Naive thymus-derived CD4-positive, alpha-beta T cell (primary cell): ENCODE measurements around the gene TNFRSF1A. TPM values are rescaled to one million over a fixed set of nuclear protein-coding genes. Genes with fewer than 3 reads are reported as not detected.

ENCODE experiments used
- ATAC-seq: fragments of 150-1000 bp; cut with Tn5 transposase; 2 replicates; pipeline ENCODE4 v1.10.0; 2021; ENCODE audit warnings: mild to moderate bottlenecking, moderate library complexity
- CTCF ChIA-PET: fragments of 350-600 bp; sonication (Branson Sonifier 250); formaldehyde crosslinking; loops from one replicate; lab custom pipeline; 2021; ENCODE audit warnings: antibody characterized with exemption; lab: Charles Lee
- POLR2A ChIA-PET: fragments of 350-600 bp; sonication (Branson Sonifier 250); formaldehyde crosslinking; loops from one replicate; lab custom pipeline; 2021; ENCODE audit warnings: antibody characterized with exemption, inconsistent platforms; lab: Charles Lee
- DNase-seq, 9 donors: peaks; one replicate each; pipeline versions ENCODE4 v3.0.0 to v3.0.0-alpha.2; 2020 to 2022; ENCODE audit warnings: mixed read lengths in 1 of 9
- H3K27ac ChIP-seq: one replicate; pipeline ENCODE4 v1.7.0; 2013; ENCODE audit warnings: mild to moderate bottlenecking, low read depth, low read length, moderate library complexity
- H3K27me3 ChIP-seq, 2 donors: one replicate each; pipeline ENCODE4 v1.7.0; 2013; ENCODE audit warnings: low read length in 2 of 2, mild to moderate bottlenecking in 2 of 2, moderate library complexity in 2 of 2; ENCODE audit not compliant: control insufficient read depth in 2 of 2, insufficient read depth in 2 of 2
- H3K36me3 ChIP-seq, 3 experiments: 1 replicate in 2 of 3; 2 replicates in 1 of 3; pipeline ENCODE4 v1.7.0; 2013; ENCODE audit warnings: low read length in 3 of 3, mild to moderate bottlenecking in 3 of 3, moderate library complexity in 1 of 3; ENCODE audit not compliant: insufficient read depth in 3 of 3, control insufficient read depth in 2 of 3
- H3K4me1 ChIP-seq, 2 donors: one replicate each; pipeline ENCODE4 v1.7.0; 2013; ENCODE audit warnings: low read length in 2 of 2, mild to moderate bottlenecking in 2 of 2, moderate library complexity in 1 of 2; ENCODE audit not compliant: control insufficient read depth in 2 of 2, insufficient read depth in 2 of 2
- H3K4me3 ChIP-seq: 2 replicates; pipeline ENCODE4 v1.7.0; 2013; ENCODE audit warnings: mild to moderate bottlenecking, low read length
- H3K9me3 ChIP-seq, 3 experiments: 1 replicate in 2 of 3; 2 replicates in 1 of 3; pipeline ENCODE4 v1.7.0; 2013; ENCODE audit warnings: low read length in 3 of 3; ENCODE audit not compliant: control insufficient read depth in 2 of 3
- H3K27ac Mint-ChIP-seq, 9 donors: one replicate each; pipeline ENCODE4 v1.8.0; 2020 to 2022; ENCODE audit warnings: mixed read lengths in 9 of 9, mild to moderate bottlenecking in 8 of 9, moderate library complexity in 5 of 9, inconsistent platforms in 2 of 9
- H3K27me3 Mint-ChIP-seq, 5 donors: one replicate each; pipeline ENCODE4 v1.8.0; 2021 to 2022; ENCODE audit warnings: mixed read lengths in 5 of 5, mild to moderate bottlenecking in 1 of 5
- H3K36me3 Mint-ChIP-seq, 5 donors: one replicate each; pipeline ENCODE4 v1.8.0; 2020 to 2022; ENCODE audit warnings: mixed read lengths in 5 of 5, mild to moderate bottlenecking in 3 of 5, inconsistent platforms in 1 of 5
- H3K4me1 Mint-ChIP-seq, 7 donors: one replicate each; pipeline ENCODE4 v1.8.0; 2020 to 2022; ENCODE audit warnings: mixed read lengths in 7 of 7, mild to moderate bottlenecking in 3 of 7, inconsistent platforms in 1 of 7
- H3K4me3 Mint-ChIP-seq, 10 donors: one replicate each; pipeline ENCODE4 v1.8.0; 2020 to 2022; ENCODE audit warnings: mild to moderate bottlenecking in 10 of 10, mixed read lengths in 10 of 10, moderate library complexity in 6 of 10, inconsistent platforms in 2 of 10
- H3K9me3 Mint-ChIP-seq, 11 donors: one replicate each; pipeline ENCODE4 v1.8.0; 2020 to 2022; ENCODE audit warnings: mixed read lengths in 11 of 11, mild to moderate bottlenecking in 4 of 11, inconsistent platforms in 1 of 11, moderate library complexity in 1 of 11
- intact Hi-C, 2 donors: fragments of 100-400 bp; cut with micrococcal nuclease; formaldehyde crosslinking; loops; one replicate each; pipeline ENCODE4 v1.15.1; 2023
- polyA plus RNA-seq, 2 donors: library from polyadenylated mRNA; unstranded; fragments of 300-500 nt; fragmentation: Illumina TruSeq; gene quantifications; one replicate each; pipeline ENCODE4 v1.2.3, GENCODE V29; 2021
- total RNA-seq, 6 experiments: library from RNA in 5 of 6; stranded (reverse) in 5 of 6; gene quantifications; 1 replicate in 5 of 6; 2 replicates in 1 of 6; pipeline ENCODE4 v1.2.3 and lab custom pipeline; 2021 to 2026

TNFRSF1A gene
- total and polyA plus RNA-seq, 7 experiments from 2014 or later, result 24.1 to 99.4 (median 57.4) TPM

DNA sequence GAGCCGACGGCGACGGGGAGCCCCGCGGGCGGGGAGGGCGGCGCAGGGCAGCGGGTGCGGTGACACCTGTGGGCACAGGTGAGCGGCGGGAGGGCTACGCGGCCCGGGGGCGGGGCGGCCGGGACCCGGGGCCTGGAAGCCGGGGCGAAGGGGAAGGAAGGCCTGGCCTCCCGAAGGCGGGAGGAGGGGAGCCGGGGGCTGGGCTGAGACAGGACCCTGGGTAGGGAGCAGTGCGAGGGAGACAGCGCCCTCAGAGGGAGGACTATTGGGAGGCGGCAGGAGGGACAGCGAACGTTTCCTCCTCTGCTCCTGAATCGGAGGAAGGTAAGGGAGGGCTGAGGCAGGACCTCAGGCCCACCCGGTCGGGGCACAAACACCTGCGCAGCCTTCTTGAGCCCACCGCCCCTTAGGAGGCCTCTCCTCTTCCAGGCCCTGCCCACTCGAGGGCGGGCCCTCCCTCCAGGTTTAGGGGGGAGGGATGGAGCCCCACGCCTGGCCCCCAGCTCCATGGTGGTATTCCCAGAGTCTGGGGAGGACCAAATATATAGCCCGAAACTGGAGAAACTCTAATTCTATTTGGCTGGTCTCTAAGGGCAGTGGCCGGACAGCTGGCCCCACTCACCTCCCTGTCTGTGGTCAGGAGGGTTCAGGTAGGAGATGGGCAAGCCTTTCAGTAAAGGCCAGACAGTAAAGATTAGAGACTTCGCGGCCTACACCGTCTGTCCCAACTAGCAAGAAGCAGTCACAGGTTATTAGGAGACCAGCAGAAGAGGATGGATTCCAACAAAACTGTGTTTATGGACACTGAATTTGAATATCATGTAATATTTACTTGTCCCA, 30.9 kb downstream of the TNFRSF1A start:
- H3K36me3 ChIP-seq, result no peaks in the 10 kb centered on the region
- peaks cover 6 to 38% (median 8%) of the 10 kb centered on the region in 5 donors for H3K27me3 Mint-ChIP-seq
- DNase-seq, result no peak
- peak overlapping the region in 6 of 10 donors; percentile 11 to 59 (median 51) for H3K4me3 Mint-ChIP-seq
- ChIA-PET CTCF (interaction anchor here (0.6 kb wide), 1 partner anchor 470 kb away, joined by 3 read pairs; no protein-coding TSS in a partner anchor), POLR2A (no interaction called here)
- peak; percentile 12 for ATAC-seq
- no peaks in the 10 kb centered on the region for H3K9me3 ChIP-seq
- no peaks in the 10 kb centered on the region for H3K4me1 ChIP-seq
- peaks cover 0 to 7% (median 0%) of the 10 kb centered on the region in 7 donors for H3K4me1 Mint-ChIP-seq
- H3K27ac ChIP-seq, result no peak overlapping the region
- H3K9me3 Mint-ChIP-seq, result no peaks in the 10 kb centered on the region
- peaks cover 0 to 7% of the 10 kb centered on the region in 2 donors for H3K27me3 ChIP-seq
- intact Hi-C loops, result no loop called here
- no peaks in the 10 kb centered on the region for H3K36me3 Mint-ChIP-seq
- no peak overlapping the region for H3K4me3 ChIP-seq
- no peak overlapping the region for H3K27ac Mint-ChIP-seq

DNA sequence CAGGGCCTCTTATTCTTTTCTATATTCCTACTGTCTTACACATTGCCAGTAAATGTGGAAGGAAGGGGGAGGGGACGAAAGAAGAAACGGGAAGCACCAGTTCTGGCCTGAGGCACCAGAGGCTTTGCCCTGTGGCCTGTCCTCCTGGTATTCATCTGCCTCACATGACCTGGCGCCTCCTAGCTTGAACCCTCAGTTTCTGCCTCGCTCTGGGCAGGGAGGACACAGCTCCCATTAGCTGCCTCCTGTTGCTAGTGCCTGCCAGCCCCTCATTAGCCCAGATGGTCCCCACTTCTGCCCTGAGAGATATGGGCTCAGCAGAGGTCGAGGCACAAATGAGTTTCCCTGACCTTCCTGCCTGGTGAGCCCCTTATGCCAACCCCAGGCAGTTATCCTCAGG, 34.3 kb downstream of the TNFRSF1A start:
- H3K4me3 Mint-ChIP-seq, result no peak overlapping the region
- DNase-seq (no peak), ATAC-seq (peak; percentile 50)
- intact Hi-C loops, result no loop called here
- no peaks in the 10 kb centered on the region for H3K36me3 Mint-ChIP-seq
- Histone ChIP-seq H3K27ac (no peak overlapping the region), H3K9me3 (no peaks in the 10 kb centered on the region), H3K27me3 (peaks cover 0 to 7% of the 10 kb centered on the region in 2 donors), H3K36me3 (no peaks in the 10 kb centered on the region), H3K4me1 (no peaks in the 10 kb centered on the region), H3K4me3 (no peak overlapping the region)
- H3K9me3 Mint-ChIP-seq, result no peaks in the 10 kb centered on the region
- POLR2A ChIA-PET, result no interaction called here
- H3K4me1 Mint-ChIP-seq, result peaks cover 0 to 4% (median 0%) of the 10 kb centered on the region in 7 donors
- CTCF ChIA-PET, result interaction anchor here (0.6 to 0.7 kb wide), 2 partner anchors 556 to 710 kb away, joined by 3 read pairs; no protein-coding TSS in a partner anchor
- H3K27ac Mint-ChIP-seq, result no peak overlapping the region
- peaks cover 6 to 47% (median 8%) of the 10 kb centered on the region in 5 donors for H3K27me3 Mint-ChIP-seq

- Histone ChIP-seq H3K27ac (no peak overlapping the region), H3K27me3 (peaks cover 0 to 7% of the 10 kb centered on the region in 2 donors), H3K4me3 (no peak overlapping the region), H3K4me1 (no peaks in the 10 kb centered on the region), H3K36me3 (no peaks in the 10 kb centered on the region), H3K9me3 (no peaks in the 10 kb centered on the region)
- H3K27me3 Mint-ChIP-seq, result peaks cover 6 to 41% (median 8%) of the 10 kb centered on the region in 5 donors
- DNase-seq (no peak), ATAC-seq (no peak)
- POLR2A ChIA-PET, result no interaction called here
- intact Hi-C loops, result no loop called here
- peaks cover 0 to 4% (median 0%) of the 10 kb centered on the region in 7 donors for H3K4me1 Mint-ChIP-seq
- CTCF ChIA-PET, result interaction anchor here (0.7 kb wide), 1 partner anchor 711 kb away, joined by 3 read pairs; no protein-coding TSS in a partner anchor
- no peaks in the 10 kb centered on the region for H3K9me3 Mint-ChIP-seq
- no peak overlapping the region for H3K4me3 Mint-ChIP-seq
- H3K27ac Mint-ChIP-seq, result no peak overlapping the region
- no peaks in the 10 kb centered on the region for H3K36me3 Mint-ChIP-seq
Observed at GRCh38 chr12:6306599-6307220, 35.2 kb downstream of the TNFRSF1A start.

DNA sequence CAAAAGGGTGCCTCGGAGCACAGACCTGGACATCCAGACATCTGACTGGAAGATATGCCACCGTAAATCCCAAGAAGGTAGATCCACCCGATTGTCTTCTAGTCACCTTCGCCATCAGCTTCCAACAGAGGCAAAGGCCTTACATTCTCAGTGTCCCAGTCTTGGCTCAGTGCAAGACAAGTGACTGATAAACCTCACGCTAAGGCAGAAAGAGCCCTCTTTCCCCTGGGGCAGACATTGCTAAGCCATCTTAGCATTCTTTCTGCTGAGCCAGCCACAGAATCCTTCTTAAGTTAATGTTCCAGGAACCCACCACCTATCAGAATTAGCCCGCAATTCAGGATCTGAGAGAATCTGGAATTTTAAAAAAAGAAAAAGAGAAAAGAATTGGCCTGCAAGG, 35.7 kb downstream of the TNFRSF1A start:
- ATAC-seq, result no peak
- CTCF ChIA-PET, result interaction anchor here (0.7 to 1.2 kb wide), 2 partner anchors 17 to 262 kb away, joined by 3 to 4 read pairs; no protein-coding TSS in a partner anchor
- H3K36me3 Mint-ChIP-seq, result no peaks in the 10 kb centered on the region
- Histone ChIP-seq H3K9me3 (no peaks in the 10 kb centered on the region), H3K36me3 (no peaks in the 10 kb centered on the region), H3K4me1 (no peaks in the 10 kb centered on the region), H3K27me3 (peaks cover 0 to 4% of the 10 kb centered on the region in 2 donors), H3K27ac (no peak overlapping the region), H3K4me3 (no peak overlapping the region)
- no peaks in the 10 kb centered on the region for H3K9me3 Mint-ChIP-seq
- H3K27ac Mint-ChIP-seq, result no peak overlapping the region
- no peak overlapping the region for H3K4me3 Mint-ChIP-seq
- peaks cover 0 to 4% (median 0%) of the 10 kb centered on the region in 7 donors for H3K4me1 Mint-ChIP-seq
- intact Hi-C loops, result no loop called here
- DNase-seq, result no peak
- peaks cover 6 to 37% (median 8%) of the 10 kb centered on the region in 5 donors for H3K27me3 Mint-ChIP-seq
- POLR2A ChIA-PET, result no interaction called here

DNA sequence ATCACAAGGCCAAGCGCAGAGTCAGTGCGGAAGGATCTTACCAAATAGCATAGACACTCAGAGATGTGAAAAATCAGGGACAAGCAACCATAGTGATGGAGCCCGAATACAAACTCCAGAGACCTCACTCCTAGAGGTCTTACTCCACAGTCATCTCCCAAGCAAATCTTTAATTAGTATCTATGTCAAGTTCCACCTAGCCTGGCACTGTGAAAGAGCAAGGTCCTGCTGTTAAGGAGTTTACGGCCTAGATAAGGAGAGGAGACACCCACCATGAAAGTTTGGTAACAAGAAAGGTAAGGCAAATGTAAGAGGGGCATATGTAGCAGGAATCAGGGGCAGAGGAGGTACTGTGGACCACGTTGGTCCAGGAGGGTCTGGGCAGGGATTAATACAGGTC, 38.8 kb downstream of the TNFRSF1A start:
- H3K4me1 Mint-ChIP-seq, result no peaks in the 10 kb centered on the region
- H3K36me3 Mint-ChIP-seq, result no peaks in the 10 kb centered on the region
- ATAC-seq (no peak), DNase-seq (no peak)
- no peaks in the 10 kb centered on the region for H3K9me3 ChIP-seq
- CTCF ChIA-PET, result no interaction called here
- peaks cover 0 to 22% (median 0%) of the 10 kb centered on the region in 5 donors for H3K27me3 Mint-ChIP-seq
- no peaks in the 10 kb centered on the region for H3K9me3 Mint-ChIP-seq
- H3K4me3 Mint-ChIP-seq, result no peak overlapping the region
- no peak overlapping the region for H3K27ac ChIP-seq
- H3K4me1 ChIP-seq, result no peaks in the 10 kb centered on the region
- H3K27ac Mint-ChIP-seq, result no peak overlapping the region
- intact Hi-C loops, result no loop called here
- no peak overlapping the region for H3K4me3 ChIP-seq
- POLR2A ChIA-PET, result no interaction called here
- no peaks in the 10 kb centered on the region for H3K27me3 ChIP-seq
- H3K36me3 ChIP-seq, result no peaks in the 10 kb centered on the region

GRCh38 chr12:6302621-6303020, 39.3 kb downstream of the TNFRSF1A start:
- Mint-ChIP-seq H3K4me3 (no peak overlapping the region), H3K27me3 (peaks cover 0 to 17% (median 0%) of the 10 kb centered on the region in 5 donors), H3K4me1 (no peaks in the 10 kb centered on the region), H3K9me3 (no peaks in the 10 kb centered on the region), H3K36me3 (no peaks in the 10 kb centered on the region), H3K27ac (no peak overlapping the region)
- no peak overlapping the region for H3K4me3 ChIP-seq
- no peak for DNase-seq
- H3K27me3 ChIP-seq, result no peaks in the 10 kb centered on the region
- CTCF ChIA-PET, result interaction anchor here (0.5 kb wide), 1 partner anchor 1378 kb away, joined by 3 read pairs; no protein-coding TSS in a partner anchor
- intact Hi-C loops, result no loop called here
- H3K9me3 ChIP-seq, result no peaks in the 10 kb centered on the region
- H3K36me3 ChIP-seq, result no peaks in the 10 kb centered on the region
- ATAC-seq, result no peak
- no peaks in the 10 kb centered on the region for H3K4me1 ChIP-seq
- POLR2A ChIA-PET, result no interaction called here
- no peak overlapping the region for H3K27ac ChIP-seq
